ENCODE data around the gene PAPOLG. TPM values are rescaled to one million over a fixed set of nuclear protein-coding genes. Genes with fewer than 3 reads are reported as not detected.
"Not testable (repeated sequence)": the region's sequence is repeated elsewhere in the genome, so short reads cannot be mapped to it uniquely, and the experiment has no call there.

The PAPOLG gene
- total RNA-seq, 2 donors from 2014 or later, result 8.5 to 12.0 TPM

DNA sequence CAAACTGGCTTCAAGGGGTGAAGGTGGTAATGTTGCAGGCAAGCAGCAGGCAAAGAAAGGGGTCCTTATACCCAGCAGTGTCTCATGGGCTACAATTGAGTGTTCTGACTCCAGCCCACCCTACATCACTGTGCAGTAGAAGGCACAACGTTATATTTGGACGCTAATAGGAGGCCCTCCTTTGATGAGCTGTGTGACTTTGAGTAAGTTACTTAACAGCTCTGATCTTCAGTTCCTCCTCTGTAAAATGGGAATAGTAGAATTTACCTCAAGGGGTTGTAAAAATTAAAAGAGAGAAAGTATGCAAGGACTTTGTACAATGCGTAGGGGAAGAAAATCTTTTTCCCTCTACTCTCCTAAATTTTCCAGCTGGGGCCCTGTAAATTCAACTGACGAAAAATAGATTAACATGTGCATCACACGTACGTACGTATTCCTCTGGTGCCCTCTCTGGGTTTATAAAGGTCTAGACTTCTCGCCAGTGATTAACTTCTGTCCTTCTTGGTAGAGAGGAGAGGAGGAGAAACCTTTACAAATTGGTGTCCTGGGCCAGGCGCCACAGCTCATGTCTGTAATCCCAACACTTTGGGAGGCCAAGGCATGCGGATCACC is 67.7 kb downstream of the PAPOLG start:
- no peak for DNase-seq
- Histone ChIP-seq H3K9me3 (no peaks in the 10 kb centered on the region), H3K27me3 (no peaks in the 10 kb centered on the region), H3K4me1 (no peaks in the 10 kb centered on the region), H3K36me3 (no peaks in the 10 kb centered on the region), H3K27ac (no peak overlapping the region), H3K4me3 (no peak overlapping the region), H3K9ac (ENCODE audit: low read depth in 2 of 2, low read length in 2 of 2) (no peak overlapping the region)
- TF ChIP-seq, protein P1, sequence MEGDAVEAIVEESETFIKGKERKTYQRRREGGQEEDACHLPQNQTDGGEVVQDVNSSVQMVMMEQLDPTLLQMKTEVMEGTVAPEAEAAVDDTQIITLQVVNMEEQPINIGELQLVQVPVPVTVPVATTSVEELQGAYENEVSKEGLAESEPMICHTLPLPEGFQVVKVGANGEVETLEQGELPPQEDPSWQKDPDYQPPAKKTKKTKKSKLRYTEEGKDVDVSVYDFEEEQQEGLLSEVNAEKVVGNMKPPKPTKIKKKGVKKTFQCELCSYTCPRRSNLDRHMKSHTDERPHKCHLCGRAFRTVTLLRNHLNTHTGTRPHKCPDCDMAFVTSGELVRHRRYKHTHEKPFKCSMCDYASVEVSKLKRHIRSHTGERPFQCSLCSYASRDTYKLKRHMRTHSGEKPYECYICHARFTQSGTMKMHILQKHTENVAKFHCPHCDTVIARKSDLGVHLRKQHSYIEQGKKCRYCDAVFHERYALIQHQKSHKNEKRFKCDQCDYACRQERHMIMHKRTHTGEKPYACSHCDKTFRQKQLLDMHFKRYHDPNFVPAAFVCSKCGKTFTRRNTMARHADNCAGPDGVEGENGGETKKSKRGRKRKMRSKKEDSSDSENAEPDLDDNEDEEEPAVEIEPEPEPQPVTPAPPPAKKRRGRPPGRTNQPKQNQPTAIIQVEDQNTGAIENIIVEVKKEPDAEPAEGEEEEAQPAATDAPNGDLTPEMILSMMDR (IDR thresholded peaks at IDR 0.05), result no peak
- intact Hi-C loops (cut with DNase I), result no loop called here

DNA sequence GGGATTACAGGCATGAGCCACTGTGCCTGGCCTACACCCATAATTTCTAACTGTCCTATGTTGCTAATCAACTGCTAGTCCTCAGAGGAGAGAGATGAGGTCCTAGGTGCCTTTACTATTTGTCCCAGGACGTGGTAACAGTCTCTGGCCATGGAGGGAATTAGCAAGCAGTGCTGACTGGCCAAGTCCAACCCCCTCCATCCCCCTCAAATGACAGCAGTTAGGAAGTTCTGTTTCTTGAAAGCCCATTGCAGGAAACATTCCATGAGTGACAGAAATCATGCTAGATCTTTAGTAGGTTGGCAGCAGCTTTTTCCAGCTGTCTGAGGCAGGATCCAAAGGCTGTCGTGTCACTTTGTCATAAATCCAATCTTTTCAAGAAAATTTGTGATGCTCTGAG is 69.6 kb downstream of the PAPOLG start:
- TF ChIP-seq, protein P1 (IDR thresholded peaks at IDR 0.05), result no peak

GRCh38 chr2:60826111-60826510 is 70.0 kb downstream of the PAPOLG start:
- DNase-seq, result no peak
- no peak overlapping the region for H3K27ac ChIP-seq
- H3K9ac ChIP-seq (ENCODE audit: low read depth in 2 of 2, low read length in 2 of 2), result no peak overlapping the region
- TF ChIP-seq, protein P1 (IDR thresholded peaks at IDR 0.05), result no peak
- no peak overlapping the region for H3K4me3 ChIP-seq
- no peaks in the 10 kb centered on the region for H3K4me1 ChIP-seq
- intact Hi-C loops (cut with DNase I), result no loop called here
- no peaks in the 10 kb centered on the region for H3K9me3 ChIP-seq
- no peaks in the 10 kb centered on the region for H3K27me3 ChIP-seq
- no peaks in the 10 kb centered on the region for H3K36me3 ChIP-seq

More for the DNA sequence above, 69.6 kb downstream of the PAPOLG start:
- Histone ChIP-seq H3K4me1 (no peaks in the 10 kb centered on the region), H3K9me3 (no peaks in the 10 kb centered on the region), H3K27ac (no peak overlapping the region), H3K36me3 (no peaks in the 10 kb centered on the region), H3K4me3 (no peak overlapping the region), H3K27me3 (no peaks in the 10 kb centered on the region), H3K9ac (ENCODE audit: low read depth in 2 of 2, low read length in 2 of 2) (no peak overlapping the region)
- intact Hi-C loops (cut with DNase I), result no loop called here
- DNase-seq, result no peak

GRCh38 chr2:60826860-60827259 is 70.8 kb downstream of the PAPOLG start:
- H3K27ac ChIP-seq; H3K4me1 ChIP-seq; H3K9me3 ChIP-seq; intact Hi-C loops (cut with DNase I); H3K4me3 ChIP-seq; H3K36me3 ChIP-seq; DNase-seq; H3K27me3 ChIP-seq; H3K9ac ChIP-seq (ENCODE audit: low read depth in 2 of 2, low read length in 2 of 2): not testable (repeated sequence)

DNA sequence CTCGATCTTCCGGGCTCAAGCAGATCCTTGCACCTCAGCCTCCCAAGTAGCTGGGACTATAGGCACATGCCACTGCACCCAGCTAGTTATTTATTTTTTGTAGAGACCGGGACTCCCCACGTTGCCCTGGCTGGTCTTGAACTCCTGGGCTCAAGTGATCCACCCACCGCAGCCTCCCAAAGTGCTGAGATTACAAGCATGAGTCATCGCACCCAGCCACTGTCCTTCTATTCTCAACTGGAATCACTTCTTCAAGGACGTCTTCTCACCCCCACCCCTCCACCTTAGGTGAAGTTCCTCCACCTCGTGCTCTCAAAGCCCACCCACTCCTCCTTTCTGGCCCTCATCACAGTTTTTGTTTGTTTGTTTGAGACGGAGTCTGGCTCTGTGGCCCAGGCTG is 71.3 kb downstream of the PAPOLG start:
- no peak overlapping the region for H3K27ac ChIP-seq
- intact Hi-C loops (cut with DNase I), result no loop called here
- no peaks in the 10 kb centered on the region for H3K9me3 ChIP-seq
- no peaks in the 10 kb centered on the region for H3K27me3 ChIP-seq
- H3K4me3 ChIP-seq, result no peak overlapping the region
- no peaks in the 10 kb centered on the region for H3K36me3 ChIP-seq
- no peaks in the 10 kb centered on the region for H3K4me1 ChIP-seq
- no peak overlapping the region for H3K9ac ChIP-seq (ENCODE audit: low read depth in 2 of 2, low read length in 2 of 2)
- TF ChIP-seq, protein P1 (IDR thresholded peaks at IDR 0.05), result no peak
- no peak for DNase-seq

DNA sequence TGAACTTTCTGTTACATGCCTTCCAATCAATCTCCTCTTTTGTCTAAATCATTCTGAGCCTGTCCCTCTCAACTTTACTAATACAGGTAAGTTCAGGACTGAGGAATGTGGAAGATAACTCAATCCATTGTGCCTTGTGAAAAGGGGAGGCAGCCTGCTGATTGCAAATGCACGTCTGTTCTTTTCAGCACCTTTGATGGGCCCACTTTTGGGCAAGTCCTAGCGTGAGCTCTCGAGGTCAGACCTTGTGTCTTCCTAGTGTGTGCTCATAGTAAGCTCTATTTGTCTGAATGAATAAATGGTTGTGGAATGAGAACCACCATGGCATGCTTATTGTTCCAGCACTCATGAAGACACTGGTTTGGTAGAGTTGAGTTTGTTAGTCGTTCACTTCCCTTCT is 74.9 kb downstream of the PAPOLG start:
- H3K4me3 ChIP-seq, result no peak overlapping the region
- no peak overlapping the region for H3K9ac ChIP-seq (ENCODE audit: low read depth in 2 of 2, low read length in 2 of 2)
- no peaks in the 10 kb centered on the region for H3K9me3 ChIP-seq
- no peak for DNase-seq
- H3K4me1 ChIP-seq, result no peaks in the 10 kb centered on the region
- H3K27me3 ChIP-seq, result no peaks in the 10 kb centered on the region
- intact Hi-C loops (cut with DNase I), result no loop called here
- H3K36me3 ChIP-seq, result no peaks in the 10 kb centered on the region
- H3K27ac ChIP-seq, result no peak overlapping the region
- TF ChIP-seq, protein P1 (IDR thresholded peaks at IDR 0.05), result no peak
